ENCODE measurements around the gene ZC3HAV1L. TPM values are rescaled to one million over a fixed set of nuclear protein-coding genes. Genes with fewer than 3 reads are reported as not detected.

The ZC3HAV1L gene
- total and polyA plus RNA-seq, 2 of the 8 experiments (the other 6 are each of a cell fraction or from before 2014, with no cell fraction given) = 5.2 to 7.0 TPM

GRCh38 chr7:139075871-139076686 lies 40.2 kb upstream of the ZC3HAV1L start (continued):
- TF ChIP-seq KDM1A (IDR thresholded peaks at IDR 0.05; ENCODE audit: borderline replicate concordance, low read length) (no peak), RFX5 (IDR thresholded peaks at IDR 0.05; ENCODE audit: borderline replicate concordance, low read depth, low read length) (no peak), CTBP2 (IDR thresholded peaks at IDR 0.05; ENCODE audit: borderline replicate concordance, insufficient read depth, insufficient read length, low read length) (no peak), CBX8 (IDR thresholded peaks at IDR 0.05; ENCODE audit: borderline replicate concordance, low read depth, low read length) (no peak), POU5F1 (IDR thresholded peaks at IDR 0.05; ENCODE audit: low read depth, low read length) (no peak)
